ENCODE measurements around the gene NR0B2.

The NR0B2 gene

GRCh38 chr1:26907071-26907917 is 6.5 kb downstream of the NR0B2 start:
- no peaks in the 10 kb centered on the region for H3K36me3 ChIP-seq (ENCODE audit: insufficient read depth, low read length)
- no peak overlapping the region for H3K27ac ChIP-seq (ENCODE audit: low read depth, low read length)
- no peak overlapping the region for H3K4me3 ChIP-seq (ENCODE audit: low read depth in 1 of 2, low read length in 2 of 2)
- H3K27me3 ChIP-seq (ENCODE audit: control insufficient read depth in 1 of 2, insufficient read depth in 2 of 2, low read length in 2 of 2), result no peaks in the 10 kb centered on the region
- H3K4me1 ChIP-seq (ENCODE audit: insufficient read depth, low read length), result no peaks in the 10 kb centered on the region
- H3K9me3 ChIP-seq (ENCODE audit: low read length), result no peaks in the 10 kb centered on the region
- H3K9ac ChIP-seq (ENCODE audit: low read length), result no peak overlapping the region

GRCh38 chr1:26900815-26901511 is 12.8 kb downstream of the NR0B2 start:
- Histone ChIP-seq H3K36me3 (ENCODE audit: insufficient read depth, low read length) (peaks cover 12% of the 10 kb centered on the region), H3K9me3 (ENCODE audit: low read length) (no peaks in the 10 kb centered on the region), H3K9ac (ENCODE audit: low read length) (peak overlapping the region; percentile 87), H3K4me1 (ENCODE audit: insufficient read depth, low read length) (peaks cover 19% of the 10 kb centered on the region), H3K27ac (ENCODE audit: low read depth, low read length) (peak overlapping the region; percentile 89), H3K27me3 (ENCODE audit: control insufficient read depth in 1 of 2, insufficient read depth in 2 of 2, low read length in 2 of 2) (no peaks in the 10 kb centered on the region), H3K4me3 (ENCODE audit: low read depth in 1 of 2, low read length in 2 of 2) (peak overlapping the region; percentile 98 to 99)

GRCh38 chr1:26900001-26900814 is 13.6 kb downstream of the NR0B2 start, which contains the start of gene GPATCH3:
GPATCH3 (minus strand) TSS chr1:26900467; CDS start chr1:26900442, 25 bp downstream.
- no peaks in the 10 kb centered on the region for H3K27me3 ChIP-seq (ENCODE audit: control insufficient read depth in 1 of 2, insufficient read depth in 2 of 2, low read length in 2 of 2)
- peak within 1 kb of the TSS; percentile 98 to 99 for H3K4me3 ChIP-seq (ENCODE audit: low read depth in 1 of 2, low read length in 2 of 2)
- peak within 1 kb of the TSS; percentile 87 for H3K9ac ChIP-seq (ENCODE audit: low read length)
- H3K9me3 ChIP-seq (ENCODE audit: low read length), result no peaks in the 10 kb centered on the region
- H3K36me3 ChIP-seq (ENCODE audit: insufficient read depth, low read length), result peaks cover 14% of the 10 kb centered on the region
- H3K27ac ChIP-seq (ENCODE audit: low read depth, low read length), result peak within 1 kb of the TSS; percentile 89
- peaks cover 19% of the 10 kb centered on the region for H3K4me1 ChIP-seq (ENCODE audit: insufficient read depth, low read length)

- Histone ChIP-seq H3K9ac (ENCODE audit: low read length) (no peak overlapping the region), H3K4me3 (ENCODE audit: low read depth in 1 of 2, low read length in 2 of 2) (no peak overlapping the region), H3K27me3 (ENCODE audit: control insufficient read depth in 1 of 2, insufficient read depth in 2 of 2, low read length in 2 of 2) (no peaks in the 10 kb centered on the region), H3K36me3 (ENCODE audit: insufficient read depth, low read length) (peaks cover 42% of the 10 kb centered on the region), H3K27ac (ENCODE audit: low read depth, low read length) (no peak overlapping the region), H3K4me1 (ENCODE audit: insufficient read depth, low read length) (peaks cover 19% of the 10 kb centered on the region), H3K9me3 (ENCODE audit: low read length) (no peaks in the 10 kb centered on the region)
Observed at GRCh38 chr1:26897351-26897750, 16.4 kb downstream of the NR0B2 start.

GRCh38 chr1:26894263-26894662 is 19.5 kb downstream of the NR0B2 start:
- Histone ChIP-seq H3K36me3 (ENCODE audit: insufficient read depth, low read length) (peaks cover 44% of the 10 kb centered on the region), H3K4me1 (ENCODE audit: insufficient read depth, low read length) (peaks cover 17% of the 10 kb centered on the region), H3K4me3 (ENCODE audit: low read depth in 1 of 2, low read length in 2 of 2) (no peak overlapping the region), H3K9ac (ENCODE audit: low read length) (no peak overlapping the region), H3K27me3 (ENCODE audit: control insufficient read depth in 1 of 2, insufficient read depth in 2 of 2, low read length in 2 of 2) (no peaks in the 10 kb centered on the region), H3K27ac (ENCODE audit: low read depth, low read length) (no peak overlapping the region), H3K9me3 (ENCODE audit: low read length) (no peaks in the 10 kb centered on the region)

GRCh38 chr1:26890467-26890796 is 23.3 kb downstream of the NR0B2 start:
- H3K9me3 ChIP-seq (ENCODE audit: low read length), result no peaks in the 10 kb centered on the region
- H3K36me3 ChIP-seq (ENCODE audit: insufficient read depth, low read length), result peaks cover 59% of the 10 kb centered on the region
- H3K4me1 ChIP-seq (ENCODE audit: insufficient read depth, low read length), result peaks cover 22% of the 10 kb centered on the region
- H3K27ac ChIP-seq (ENCODE audit: low read depth, low read length), result peak overlapping the region; percentile 97
- peak overlapping the region; percentile 83 for H3K9ac ChIP-seq (ENCODE audit: low read length)
- peak overlapping the region; percentile 95 to 96 for H3K4me3 ChIP-seq (ENCODE audit: low read depth in 1 of 2, low read length in 2 of 2)
- no peaks in the 10 kb centered on the region for H3K27me3 ChIP-seq (ENCODE audit: control insufficient read depth in 1 of 2, insufficient read depth in 2 of 2, low read length in 2 of 2)

- H3K4me3 ChIP-seq (ENCODE audit: low read depth in 1 of 2, low read length in 2 of 2), result peak within 1 kb of the TSS; percentile 95 to 96
- no peaks in the 10 kb centered on the region for H3K9me3 ChIP-seq (ENCODE audit: low read length)
- H3K4me1 ChIP-seq (ENCODE audit: insufficient read depth, low read length), result peaks cover 22% of the 10 kb centered on the region
- no peaks in the 10 kb centered on the region for H3K27me3 ChIP-seq (ENCODE audit: control insufficient read depth in 1 of 2, insufficient read depth in 2 of 2, low read length in 2 of 2)
- H3K27ac ChIP-seq (ENCODE audit: low read depth, low read length), result peak within 1 kb of the TSS; percentile 97
- H3K36me3 ChIP-seq (ENCODE audit: insufficient read depth, low read length), result peaks cover 59% of the 10 kb centered on the region
- H3K9ac ChIP-seq (ENCODE audit: low read length), result peak within 1 kb of the TSS; percentile 83
Observed at GRCh38 chr1:26889551-26890466, 24.0 kb downstream of the NR0B2 start, which contains the start of gene GPN2. GPN2 (minus strand) TSS chr1:26890283; CDS start chr1:26890096, 187 bp downstream.

GRCh38 chr1:26888231-26888630 is 25.5 kb downstream of the NR0B2 start:
- Histone ChIP-seq H3K27ac (ENCODE audit: low read depth, low read length) (no peak overlapping the region), H3K36me3 (ENCODE audit: insufficient read depth, low read length) (peaks cover 57% of the 10 kb centered on the region), H3K4me1 (ENCODE audit: insufficient read depth, low read length) (peaks cover 22% of the 10 kb centered on the region), H3K9ac (ENCODE audit: low read length) (no peak overlapping the region), H3K27me3 (ENCODE audit: control insufficient read depth in 1 of 2, insufficient read depth in 2 of 2, low read length in 2 of 2) (no peaks in the 10 kb centered on the region), H3K4me3 (ENCODE audit: low read depth in 1 of 2, low read length in 2 of 2) (no peak overlapping the region), H3K9me3 (ENCODE audit: low read length) (no peaks in the 10 kb centered on the region)

GRCh38 chr1:26887125-26887524 is 26.6 kb downstream of the NR0B2 start:
- no peak overlapping the region for H3K9ac ChIP-seq (ENCODE audit: low read length)
- H3K27ac ChIP-seq (ENCODE audit: low read depth, low read length), result no peak overlapping the region
- no peaks in the 10 kb centered on the region for H3K9me3 ChIP-seq (ENCODE audit: low read length)
- H3K36me3 ChIP-seq (ENCODE audit: insufficient read depth, low read length), result peaks cover 58% of the 10 kb centered on the region
- H3K27me3 ChIP-seq (ENCODE audit: control insufficient read depth in 1 of 2, insufficient read depth in 2 of 2, low read length in 2 of 2), result no peaks in the 10 kb centered on the region
- H3K4me3 ChIP-seq (ENCODE audit: low read depth in 1 of 2, low read length in 2 of 2), result no peak overlapping the region
- H3K4me1 ChIP-seq (ENCODE audit: insufficient read depth, low read length), result peaks cover 22% of the 10 kb centered on the region

GRCh38 chr1:26882696-26883463 is 30.9 kb downstream of the NR0B2 start:
- Histone ChIP-seq H3K36me3 (ENCODE audit: insufficient read depth, low read length) (peaks cover 70% of the 10 kb centered on the region), H3K9me3 (ENCODE audit: low read length) (no peaks in the 10 kb centered on the region), H3K27ac (ENCODE audit: low read depth, low read length) (no peak overlapping the region), H3K4me3 (ENCODE audit: low read depth in 1 of 2, low read length in 2 of 2) (no peak overlapping the region), H3K27me3 (ENCODE audit: control insufficient read depth in 1 of 2, insufficient read depth in 2 of 2, low read length in 2 of 2) (no peaks in the 10 kb centered on the region), H3K9ac (ENCODE audit: low read length) (no peak overlapping the region), H3K4me1 (ENCODE audit: insufficient read depth, low read length) (no peaks in the 10 kb centered on the region)

Measured in muscle layer of colon (tissue), 2 donors.